ENCODE results near the gene TMEM141.
"Not testable (repeated sequence)": the region's sequence is repeated elsewhere in the genome, so short reads cannot be mapped to it uniquely, and the experiment has no call there.

Gene TMEM141

GRCh38 chr9:136755302-136756133, 35.6 kb upstream of the TMEM141 start:
- DNase-seq (ENCODE audit: low read depth) = not testable (repeated sequence)

DNA sequence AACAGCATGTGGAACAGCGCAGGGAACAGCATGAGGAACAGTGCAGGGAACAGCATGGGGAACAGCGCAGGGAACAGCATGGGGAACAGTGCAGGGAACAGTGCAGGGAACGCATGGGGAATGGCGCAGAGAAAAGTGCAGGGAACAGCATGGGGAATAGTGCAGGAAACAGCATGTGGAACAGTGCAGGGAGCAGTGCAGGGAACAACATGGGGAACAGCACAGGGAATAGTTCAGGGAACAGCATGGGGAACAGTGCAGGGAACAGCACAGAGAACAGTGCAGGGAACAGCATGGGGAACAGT, 35.1 kb upstream of the TMEM141 start:
- no peak for DNase-seq (ENCODE audit: low read depth)

GRCh38 chr9:136756836-136757235, 34.3 kb upstream of the TMEM141 start:
- no peak for DNase-seq (ENCODE audit: low read depth)

- DNase-seq (ENCODE audit: low read depth) = no peak
These were observed 33.8 kb upstream of the TMEM141 start for GRCh38 chr9:136757328-136757727.

GRCh38 chr9:136757751-136758140, 33.4 kb upstream of the TMEM141 start:
- DNase-seq (ENCODE audit: low read depth) = no peak

DNA sequence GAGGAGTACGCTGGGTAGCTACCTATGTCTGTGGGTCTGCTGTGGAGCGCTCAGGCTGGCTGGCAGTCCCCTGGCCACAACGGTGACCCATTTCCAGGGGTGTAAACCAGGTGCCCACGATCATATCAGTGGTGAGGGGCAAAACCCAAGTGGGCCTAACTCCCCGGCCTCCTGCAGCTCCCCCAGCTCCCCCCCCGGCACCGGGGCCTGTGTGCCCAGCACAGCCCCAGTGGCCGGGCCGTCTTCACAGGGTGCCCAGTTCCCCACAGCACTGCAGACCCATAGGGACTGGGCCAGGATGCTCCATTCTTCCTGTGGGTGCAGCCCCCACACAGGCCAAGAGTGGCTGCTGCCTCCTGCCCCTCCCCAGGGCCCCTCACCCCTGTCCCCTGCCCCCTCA, 32.1 kb upstream of the TMEM141 start:
- DNase-seq (ENCODE audit: low read depth) = no peak

GRCh38 chr9:136759436-136760325, 31.5 kb upstream of the TMEM141 start:
- DNase-seq (ENCODE audit: low read depth) = no peak

DNA sequence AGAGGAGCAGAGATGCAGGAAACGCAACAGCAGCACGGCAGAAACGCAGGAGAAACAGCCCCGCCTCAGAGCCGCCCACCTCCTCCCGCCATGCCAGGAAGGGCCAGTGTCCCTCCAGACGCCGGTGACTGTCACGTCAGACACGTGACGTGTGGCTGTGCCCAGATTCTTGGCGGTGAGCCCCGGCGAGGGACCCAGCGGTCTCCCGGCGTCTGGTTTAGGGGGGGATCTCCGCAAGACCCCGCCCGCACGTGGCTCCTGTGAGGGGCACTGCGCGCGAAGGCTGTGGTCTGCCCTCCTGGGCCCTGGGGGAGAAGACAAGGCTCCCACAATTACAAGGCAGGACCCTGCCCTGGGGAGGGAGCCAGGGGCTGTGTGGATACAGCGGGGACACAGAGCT, 30.7 kb upstream of the TMEM141 start:
- no peak for DNase-seq (ENCODE audit: low read depth)

DNA sequence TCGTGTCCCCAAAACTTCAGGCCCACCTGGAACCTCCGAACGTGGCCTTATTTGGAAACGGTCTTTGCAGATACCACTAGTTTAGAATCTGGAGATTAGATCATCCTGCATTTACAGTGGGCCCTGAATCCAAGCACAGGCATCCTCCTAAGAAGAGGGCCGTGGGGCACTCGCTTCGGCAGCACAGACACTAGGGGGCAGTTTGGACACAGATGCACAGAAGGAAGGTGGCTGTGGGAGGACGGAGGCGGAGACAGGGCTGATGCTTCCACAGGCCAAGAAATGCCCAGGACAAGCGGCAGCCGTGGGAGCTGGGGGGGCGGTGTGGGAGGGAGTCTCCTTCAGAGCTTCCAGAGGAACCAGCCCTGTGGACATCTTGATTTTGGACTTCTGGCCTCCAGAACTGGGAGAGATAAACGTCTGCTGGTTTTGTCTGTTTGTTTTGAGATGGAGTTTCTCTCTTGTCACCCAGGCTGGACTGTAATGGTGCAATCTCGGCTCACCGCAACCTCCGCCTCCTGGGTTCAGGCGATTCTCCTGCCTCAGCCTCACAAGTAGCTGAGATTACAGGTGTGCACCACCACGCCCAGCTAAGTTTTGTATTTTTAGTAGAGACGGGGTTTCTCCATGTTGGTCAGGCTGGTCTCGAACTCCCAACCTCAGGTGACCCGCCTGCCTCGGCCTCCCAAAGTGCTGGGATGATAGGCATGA, 30.2 kb upstream of the TMEM141 start:
- DNase-seq (ENCODE audit: low read depth) = peak; percentile 34

DNA sequence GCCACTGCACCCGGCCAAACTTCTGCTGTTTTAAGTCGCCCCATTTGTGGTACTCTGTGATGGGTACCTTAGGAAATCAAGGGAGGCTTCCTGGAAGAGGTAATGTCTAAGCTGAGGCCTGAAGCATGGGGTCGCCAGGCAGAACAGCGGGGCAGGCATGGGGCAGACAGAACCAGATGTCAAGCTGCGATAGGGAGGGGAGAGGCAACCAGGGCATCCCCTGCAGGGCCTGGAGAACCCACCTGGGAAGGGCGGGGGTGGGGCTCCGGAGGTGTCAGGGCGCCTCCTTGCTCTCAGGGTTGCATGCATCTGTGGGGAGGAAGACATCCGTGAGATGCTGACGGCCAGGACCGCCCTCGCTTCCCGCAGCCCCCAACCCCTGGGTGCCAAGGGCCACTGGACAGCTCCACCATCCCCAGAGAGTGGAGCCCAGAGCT, 29.6 kb upstream of the TMEM141 start:
- no peak for DNase-seq (ENCODE audit: low read depth)

DNA sequence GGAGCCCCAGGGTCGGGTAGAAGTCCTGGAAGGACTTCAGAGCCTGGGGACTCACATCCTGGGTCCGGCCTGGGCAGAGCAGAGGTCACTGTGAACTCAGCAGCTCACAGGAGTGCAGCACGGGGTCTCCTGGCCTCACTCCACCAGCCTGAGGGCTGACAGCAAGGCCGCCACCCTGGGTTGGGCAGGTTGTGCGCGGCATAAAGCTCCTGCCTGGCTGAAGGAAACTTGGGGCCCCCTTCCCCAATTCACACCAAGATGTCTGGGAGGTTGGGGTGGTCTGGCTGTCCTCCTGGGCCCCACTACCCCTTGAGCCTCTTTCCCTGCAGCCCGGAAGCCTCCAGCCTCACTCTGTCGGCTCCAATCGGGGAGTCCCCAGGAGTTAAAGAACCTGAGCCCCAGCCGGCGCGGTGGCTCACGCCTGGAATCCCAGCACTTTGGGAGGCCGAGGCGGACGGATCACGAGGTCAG, 28.9 kb upstream of the TMEM141 start:
- DNase-seq (ENCODE audit: low read depth) = no peak

GRCh38 chr9:136762915-136763648, 28.1 kb upstream of the TMEM141 start:
- DNase-seq (ENCODE audit: low read depth) = no peak

- DNase-seq (ENCODE audit: low read depth) = no peak
These were observed 27.5 kb upstream of the TMEM141 start for GRCh38 chr9:136763649-136764035.

- no peak for DNase-seq (ENCODE audit: low read depth)
These were observed 26.7 kb upstream of the TMEM141 start, which contains the start of gene LCN15 for GRCh38 chr9:136764301-136764891. TSS of gene LCN15 (minus strand) at chr9:136764518. CDS start at chr9:136764488, 30 bp downstream.

DNA sequence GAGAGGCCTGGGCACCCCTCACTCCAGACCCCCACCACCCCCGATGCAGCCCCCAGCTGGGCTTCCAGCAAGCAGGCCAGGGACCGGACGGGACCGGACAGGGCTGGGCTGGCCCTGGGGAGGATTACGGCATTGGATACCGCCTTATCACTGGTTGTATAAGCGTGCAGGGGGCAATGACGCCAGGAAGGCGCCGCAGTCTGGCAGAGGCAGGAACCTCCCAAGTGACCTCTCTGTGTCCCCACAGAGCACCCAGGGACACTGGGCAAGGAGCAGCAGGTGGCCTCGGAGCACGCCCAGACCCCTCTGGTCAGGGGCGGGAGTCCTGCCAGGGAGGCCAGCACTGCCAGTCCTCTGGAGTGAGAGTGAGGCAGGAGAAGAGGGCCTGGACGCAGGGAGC, 26.1 kb upstream of the TMEM141 start:
- DNase-seq (ENCODE audit: low read depth) = no peak

GRCh38 chr9:136765745-136766409, 25.3 kb upstream of the TMEM141 start:
- not testable (repeated sequence) for DNase-seq (ENCODE audit: low read depth)

- DNase-seq (ENCODE audit: low read depth) = peak; percentile 19
These were observed 24.6 kb upstream of the TMEM141 start for GRCh38 chr9:136766410-136767120.

DNA sequence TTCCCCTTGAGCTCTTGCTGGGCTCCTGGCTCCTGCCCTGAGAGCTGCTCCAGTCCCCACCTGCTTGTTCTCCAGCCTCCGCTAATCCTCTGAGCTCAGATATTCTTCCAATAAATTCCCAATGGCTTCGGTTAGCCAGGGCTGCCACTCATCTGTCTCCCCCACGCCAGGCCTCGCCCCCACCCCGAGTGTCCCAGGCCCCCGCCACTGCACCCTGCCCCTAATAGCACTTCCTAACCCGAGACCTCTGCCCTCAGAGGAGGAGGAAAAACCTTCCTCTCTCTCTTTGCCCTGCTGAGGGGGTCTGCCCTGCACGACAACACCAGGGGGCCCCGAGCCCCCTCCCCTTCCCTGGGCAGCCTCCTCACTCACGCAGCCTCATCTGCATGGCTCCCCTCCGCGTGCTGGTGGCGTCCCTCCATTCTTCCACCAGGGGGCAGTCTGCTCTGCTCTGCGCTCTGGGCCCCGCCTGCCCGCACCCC, 21.4 kb upstream of the TMEM141 start:
- no peak for DNase-seq (ENCODE audit: low read depth)

GRCh38 chr9:136771907-136772415, 19.2 kb upstream of the TMEM141 start:
- no peak for DNase-seq (ENCODE audit: low read depth)
